Activated CD8-positive, alpha-beta memory T cell treated with anti-CD3 and anti-CD28 coated beads, Interleukin-2, amount 50 U/mL, for 4 hours (primary cell): ENCODE measurements around the gene CHRNA3.
"Not testable (repeated sequence)": the region's sequence is repeated elsewhere in the genome, so short reads cannot be mapped to it uniquely, and the experiment has no call there.

ENCODE experiments used
- DNase-seq: peaks from one replicate; pipeline ENCODE4 v3.0.0-alpha.2; 2020

The CHRNA3 gene

GRCh38 chr15:78616506-78616905 is 4.3 kb downstream of the CHRNA3 start:
- DNase-seq: no peak

GRCh38 chr15:78615151-78615589 is 5.6 kb downstream of the CHRNA3 start:
- DNase-seq: no peak

- no peak for DNase-seq
Measured at GRCh38 chr15:78614021-78614420, 6.8 kb downstream of the CHRNA3 start.

GRCh38 chr15:78609551-78609950 is 11.2 kb downstream of the CHRNA3 start:
- DNase-seq: not testable (repeated sequence)

GRCh38 chr15:78605680-78606079 is 15.1 kb downstream of the CHRNA3 start:
- DNase-seq: no peak

- no peak for DNase-seq
Measured at GRCh38 chr15:78605201-78605600, 15.6 kb downstream of the CHRNA3 start.

- DNase-seq: no peak
Measured at GRCh38 chr15:78604420-78604819, 16.4 kb downstream of the CHRNA3 start.

- DNase-seq: no peak
Measured at GRCh38 chr15:78603467-78603866, 17.3 kb downstream of the CHRNA3 start.

- DNase-seq: no peak
Measured at GRCh38 chr15:78599189-78599588, 21.6 kb downstream of the CHRNA3 start.

GRCh38 chr15:78598348-78598747 is 22.4 kb downstream of the CHRNA3 start:
- DNase-seq: no peak

- DNase-seq: no peak
Measured at GRCh38 chr15:78597583-78597982, 23.2 kb downstream of the CHRNA3 start.

GRCh38 chr15:78574944-78575343 is 45.9 kb downstream of the CHRNA3 start:
- DNase-seq: no peak

GRCh38 chr15:78573416-78573815 is 47.4 kb downstream of the CHRNA3 start:
- no peak for DNase-seq

- DNase-seq: no peak
Measured at GRCh38 chr15:78571382-78571781, 49.4 kb downstream of the CHRNA3 start.

GRCh38 chr15:78570710-78571109 is 50.1 kb downstream of the CHRNA3 start:
- DNase-seq: no peak

- no peak for DNase-seq
Measured at GRCh38 chr15:78567531-78567930, 53.3 kb downstream of the CHRNA3 start.

GRCh38 chr15:78565951-78566774 is 54.6 kb downstream of the CHRNA3 start:
- DNase-seq: no peak

GRCh38 chr15:78565097-78565950 is 55.5 kb downstream of the CHRNA3 start, which contains the start of gene CHRNA5:
CHRNA5 (plus strand) TSS chr15:78565520; CDS start chr15:78565720, 200 bp downstream.
- peak; percentile 79 for DNase-seq

- no peak for DNase-seq
Measured at GRCh38 chr15:78564743-78565096, 56.1 kb downstream of the CHRNA3 start.

- DNase-seq: no peak
Measured at GRCh38 chr15:78563092-78563491, 57.7 kb downstream of the CHRNA3 start.

GRCh38 chr15:78561490-78561889 is 59.3 kb downstream of the CHRNA3 start:
- DNase-seq: no peak

GRCh38 chr15:78560201-78560600 is 60.6 kb downstream of the CHRNA3 start:
- DNase-seq: not testable (repeated sequence)

GRCh38 chr15:78552597-78552996 is 68.2 kb downstream of the CHRNA3 start:
- no peak for DNase-seq

- no peak for DNase-seq
Measured at GRCh38 chr15:78551902-78552301, 68.9 kb downstream of the CHRNA3 start.
